Pancreas (tissue), 10 donors: Measurements from ENCODE around the gene DHCR7. TPM values are rescaled to one million over a fixed set of nuclear protein-coding genes. Genes with fewer than 3 reads are reported as not detected.

Experiments used
- ATAC-seq, 4 donors: fragments of 200-7000 bp; cut with Tn5 transposase; one replicate each; pipeline versions ENCODE4 v1.8.0 to v1.9.1; 2020; ENCODE audit warnings: mild to moderate bottlenecking in 4 of 4, moderate library complexity in 4 of 4
- DNase-seq, 6 donors: peaks; one replicate each; pipeline ENCODE4 v3.0.0-alpha.2; 2020
- FAIRE-seq: peaks from 2 replicates; lab custom pipeline; 2012; peaks lifted over from hg19 to GRCh38; lab: Jason Lieb, UNC
- H3K27ac ChIP-seq, 4 donors: fragments of 200-600 bp; sonication (generic); 1 replicate in 3 of 4; 2 replicates in 1 of 4; pipeline versions ENCODE4 v1.5.0 to v1.8.0; 2020
- H3K27me3 ChIP-seq, 4 donors: fragments of 200-600 bp; one replicate each; pipeline ENCODE4 v1.8.0; 2021
- H3K36me3 ChIP-seq, 3 donors: fragments of 200-600 bp; sonication (generic) in 1 of 3; one replicate each; pipeline versions ENCODE4 v1.5.0 to v1.8.0; 2020 to 2021
- H3K4me1 ChIP-seq, 3 donors: fragments of 200-600 bp; one replicate each; pipeline ENCODE4 v1.8.0; 2021
- H3K4me3 ChIP-seq, 4 donors: fragments of 200-600 bp; sonication (generic) in 2 of 4; one replicate each; pipeline versions ENCODE4 v1.5.0 to v1.8.0; 2020 to 2021
- H3K9me3 ChIP-seq, 4 donors: fragments of 200-600 bp; one replicate each; pipeline ENCODE4 v1.8.0; 2021
- WGBS, 2 donors: extraction: QIAGEN DNeasy Blood & Tissue Kit; methylation state at CpG; one replicate each; pipeline ENCODE4 v1.1.7; 2013; 5-methylcytosine and 5-hydroxymethylcytosine counted together
- intact Hi-C, 3 donors: fragments of 100-400 bp; cut with DNase I; formaldehyde crosslinking; loops; one replicate each; pipeline versions ENCODE4 v1.11.1 to v1.14.2; 2022
- polyA plus RNA-seq, 2 donors: library from polyadenylated mRNA; stranded (reverse); fragments of 200-250 nt; gene quantifications; one replicate each; pipeline ENCODE4 v1.2.3, GENCODE V29; 2013
- total RNA-seq, 6 donors: library from RNA; stranded (reverse); fragmentation: NEBNext Ultra II Directional in 4 of 6; extraction: Animal tissue kit (Norgen Biotek cat#: 25700) in 4 of 6; gene quantifications; one replicate each; pipeline versions ENCODE4 v1.2.1 to v1.2.4, GENCODE V29; 2021 to 2023
- TF ChIP-seq, protein P1 (sequence below), 4 donors: fragments of 200-600 bp; sonication (generic) in 3 of 4; IDR thresholded peaks; one replicate each; pipeline versions ENCODE4 v1.5.0 to v1.8.0; 2021; ENCODE audit warnings: antibody characterized with exemption in 4 of 4
- donor health status: healthy with polysubstance abuse.
- donor health status: DM: no; HTN: no; CAD: no; lungs with moderate emphysema.
- donor health status: DM: no; HTN: no; CAD: no.
- donor health status: control.
- donor health status: control.
- donor health status: Bipolar disorder and iron deficiency.
- donor health status: DM: yes; HTN: yes; CAD: no.
- donor health status: DM: no; HTN: no; CAD: no.
- donor health status: DM: no; HTN: no; CAD: no.
- donor health status: DM: yes; HTN: yes; CAD: no.

DHCR7 gene
- total and polyA plus RNA-seq, 8 donors: 5.7 to 19.8 (median 11.2) TPM

DNA sequence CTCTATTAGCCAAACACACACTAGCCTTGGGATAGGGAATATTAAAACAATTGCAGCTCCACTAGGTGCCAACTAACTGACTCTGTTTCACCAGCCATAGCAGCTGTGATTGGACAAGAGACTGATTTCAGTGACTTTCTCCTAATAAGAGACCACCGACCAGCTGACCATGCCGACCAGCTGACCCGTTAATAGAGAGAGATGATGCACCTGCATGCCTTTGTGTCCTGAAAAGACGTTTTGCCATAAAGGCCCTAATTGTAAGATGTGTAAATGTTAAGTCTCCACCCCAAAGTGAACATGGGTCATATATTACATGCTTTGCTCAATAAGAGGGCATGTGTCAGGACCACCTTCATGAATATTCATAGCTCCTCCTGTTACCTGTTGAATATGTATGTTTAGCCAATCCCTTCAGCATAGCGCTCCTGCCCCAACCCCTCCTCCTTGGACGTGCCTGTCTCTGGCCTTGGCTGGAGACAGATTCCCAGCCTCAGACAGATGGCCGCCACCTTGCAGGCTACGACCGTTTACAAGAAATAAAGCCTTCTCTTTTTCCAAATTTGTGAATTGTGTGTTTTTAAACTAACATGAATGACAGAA is 3.5 kb upstream of the DHCR7 start:
- Histone ChIP-seq H3K9me3 (no peaks in the 10 kb centered on the region), H3K27me3 (no peaks in the 10 kb centered on the region), H3K27ac (peak overlapping the region; percentile 75 to 85 (median 80)), H3K4me3 (peak overlapping the region; percentile 57 to 88 (median 78)), H3K36me3 (peaks cover 0 to 2% (median 0%) of the 10 kb centered on the region in 3 donors), H3K4me1 (peaks cover 7 to 20% (median 11%) of the 10 kb centered on the region in 3 donors)
- 35 to 36% methylated on average over 9 of the region's 9 CpGs for WGBS, 2 donors
- ATAC-seq (peak in 2 of 4 donors; percentile 9 to 26), DNase-seq (peak in 4 of 6 donors; percentile 38 to 61 (median 45)), FAIRE-seq (no peak)
- intact Hi-C loops: no loop called here
- TF ChIP-seq, protein P1, sequence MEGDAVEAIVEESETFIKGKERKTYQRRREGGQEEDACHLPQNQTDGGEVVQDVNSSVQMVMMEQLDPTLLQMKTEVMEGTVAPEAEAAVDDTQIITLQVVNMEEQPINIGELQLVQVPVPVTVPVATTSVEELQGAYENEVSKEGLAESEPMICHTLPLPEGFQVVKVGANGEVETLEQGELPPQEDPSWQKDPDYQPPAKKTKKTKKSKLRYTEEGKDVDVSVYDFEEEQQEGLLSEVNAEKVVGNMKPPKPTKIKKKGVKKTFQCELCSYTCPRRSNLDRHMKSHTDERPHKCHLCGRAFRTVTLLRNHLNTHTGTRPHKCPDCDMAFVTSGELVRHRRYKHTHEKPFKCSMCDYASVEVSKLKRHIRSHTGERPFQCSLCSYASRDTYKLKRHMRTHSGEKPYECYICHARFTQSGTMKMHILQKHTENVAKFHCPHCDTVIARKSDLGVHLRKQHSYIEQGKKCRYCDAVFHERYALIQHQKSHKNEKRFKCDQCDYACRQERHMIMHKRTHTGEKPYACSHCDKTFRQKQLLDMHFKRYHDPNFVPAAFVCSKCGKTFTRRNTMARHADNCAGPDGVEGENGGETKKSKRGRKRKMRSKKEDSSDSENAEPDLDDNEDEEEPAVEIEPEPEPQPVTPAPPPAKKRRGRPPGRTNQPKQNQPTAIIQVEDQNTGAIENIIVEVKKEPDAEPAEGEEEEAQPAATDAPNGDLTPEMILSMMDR (IDR thresholded peaks at IDR 0.05): no peak

DNA sequence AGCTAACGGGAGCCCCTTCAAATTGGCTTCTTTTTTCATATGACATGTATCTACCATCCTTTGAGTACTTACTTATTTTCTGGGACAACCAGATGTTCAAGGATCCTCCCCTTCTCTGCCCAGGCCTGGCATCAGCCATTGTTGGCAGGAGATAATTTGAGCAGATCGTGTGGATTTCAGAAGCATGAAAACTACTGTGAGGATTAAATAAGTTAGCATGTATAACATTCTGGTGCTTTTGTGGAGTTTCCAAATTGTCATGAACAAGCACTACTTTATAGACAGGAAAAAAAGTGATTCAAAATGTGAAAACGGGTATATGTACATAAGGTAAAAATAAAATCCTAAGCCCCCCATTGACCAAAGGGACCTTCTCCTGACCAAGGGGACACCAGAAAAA is 2.7 kb upstream of the DHCR7 start:
- TF ChIP-seq, protein P1 (IDR thresholded peaks at IDR 0.05): no peak
- Histone ChIP-seq H3K27me3 (no peaks in the 10 kb centered on the region), H3K36me3 (no peaks in the 10 kb centered on the region), H3K4me3 (no peak overlapping the region), H3K27ac (peak overlapping the region in 1 of 4 donors; percentile 85), H3K4me1 (peaks cover 7 to 20% (median 11%) of the 10 kb centered on the region in 3 donors), H3K9me3 (no peaks in the 10 kb centered on the region)
- WGBS, 2 donors: 73 to 83% methylated on average over 3 of the region's 3 CpGs
- intact Hi-C loops: no loop called here
- DNase-seq (no peak), ATAC-seq (no peak), FAIRE-seq (no peak)

GRCh38 chr11:71450507-71450906 is 2.3 kb upstream of the DHCR7 start:
- TF ChIP-seq, protein P1 (IDR thresholded peaks at IDR 0.05): no peak
- DNase-seq: no peak
- Histone ChIP-seq H3K4me3 (no peak overlapping the region), H3K36me3 (no peaks in the 10 kb centered on the region), H3K27ac (peak overlapping the region in 2 of 4 donors; percentile 73 to 85), H3K4me1 (peaks cover 7 to 20% (median 11%) of the 10 kb centered on the region in 3 donors), H3K27me3 (no peaks in the 10 kb centered on the region), H3K9me3 (no peaks in the 10 kb centered on the region)
- intact Hi-C loops: no loop called here
- ATAC-seq: no peak
- 49 to 50% methylated on average over 2 of the region's 2 CpGs for WGBS, 2 donors
- FAIRE-seq: no peak

DNA sequence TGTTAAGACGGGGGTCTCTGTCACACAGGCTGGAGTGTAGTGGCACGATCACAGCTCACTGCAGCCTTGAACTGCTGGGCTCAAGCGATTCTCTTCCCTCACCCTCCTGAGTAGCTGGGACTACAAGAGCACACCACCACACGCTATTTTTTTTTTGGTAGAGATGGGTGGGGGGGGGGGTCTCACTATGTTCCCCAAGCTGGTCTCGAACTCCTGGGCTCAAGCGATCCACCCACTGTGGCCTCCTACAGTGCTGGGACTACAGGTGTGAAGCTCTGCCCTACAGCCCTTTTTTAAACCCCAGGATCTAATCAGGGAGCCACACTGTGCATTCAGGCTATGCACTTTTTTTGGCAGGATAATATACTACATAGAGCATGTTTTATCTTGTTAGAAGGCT is 1.4 kb upstream of the DHCR7 start:
- Histone ChIP-seq H3K9me3 (no peaks in the 10 kb centered on the region), H3K4me1 (peaks cover 7 to 19% (median 11%) of the 10 kb centered on the region in 3 donors), H3K36me3 (no peaks in the 10 kb centered on the region), H3K27ac (peak overlapping the region in 2 of 4 donors; percentile 66 to 73), H3K4me3 (peak overlapping the region in 3 of 4 donors; percentile 79 to 90 (median 84)), H3K27me3 (no peaks in the 10 kb centered on the region)
- DNase-seq (peak in 1 of 6 donors; percentile 16), ATAC-seq (no peak), FAIRE-seq (no peak)
- 35 to 36% methylated on average over 6 of the region's 6 CpGs for WGBS, 2 donors
- TF ChIP-seq, protein P1 (IDR thresholded peaks at IDR 0.05): no peak
- intact Hi-C loops: no loop called here

GRCh38 chr11:71447791-71448256 is 369 bp downstream of the DHCR7 start:
- Histone ChIP-seq H3K27me3 (no peaks in the 10 kb centered on the region), H3K27ac (peak overlapping the region in 3 of 4 donors; percentile 59 to 73 (median 66)), H3K9me3 (no peaks in the 10 kb centered on the region), H3K4me3 (peak overlapping the region; percentile 79 to 90 (median 84)), H3K36me3 (no peaks in the 10 kb centered on the region), H3K4me1 (peaks cover 7 to 11% (median 11%) of the 10 kb centered on the region in 3 donors)
- peak in 2 of 6 donors; percentile 78 to 79 for DNase-seq
- FAIRE-seq: no peak
- intact Hi-C loops: no loop called here
- WGBS, 2 donors: 2% methylated on average over 16 to 31 of the region's 31 CpGs
- TF ChIP-seq, protein P1 (IDR thresholded peaks at IDR 0.05): no peak
- peak; percentile 14 to 44 (median 22) for ATAC-seq
